SK-N-SH (cell line): ENCODE measurements around the gene TRPM2. TPM values are rescaled to one million over a fixed set of nuclear protein-coding genes. Genes with fewer than 3 reads are reported as not detected.

Source experiments
- CTCF ChIA-PET: fragments of 300-600, 350-600 bp; formaldehyde crosslinking; extraction: SDS; loops from one replicate; lab custom pipeline; 2021; lab: Yijun Ruan, JAX
- POLR2A ChIA-PET: fragments of 350-600 bp; sonication (Branson Sonifier 250); formaldehyde crosslinking; extraction: SDS; loops from one replicate; lab custom pipeline; 2020; ENCODE audit warnings: antibody characterized with exemption, inconsistent platforms; lab: Yijun Ruan, JAX
- DNase-seq: peaks from one replicate; pipeline ENCODE4 v3.0.0; 2012
- H2AFZ ChIP-seq: fragments of 200-600 bp; sonication (generic); 2 replicates; pipeline ENCODE4 v1.8.1; 2016; ENCODE audit warnings: antibody characterized with exemption, mild to moderate bottlenecking, low read depth
- H3F3A ChIP-seq: fragments of 200-600 bp; sonication (generic); replicated peaks from 2 replicates; pipeline ENCODE3; 2016; ENCODE audit warnings: antibody characterized with exemption, mild to moderate bottlenecking; ENCODE audit not compliant: insufficient read depth
- H3K27ac ChIP-seq, 2 experiments: fragments of 200-500 bp in 1 of 2; fragments of 200-600 bp in 1 of 2; sonication (Bioruptor generic) in 1 of 2; sonication (generic), shearing (Covaris generic) in 1 of 2; 2 replicates each; pipeline versions ENCODE4 v1.5.1 to v1.6.1; 2014 to 2016; ENCODE audit warnings: low read depth in 2 of 2, inconsistent platforms in 1 of 2, low read length in 1 of 2, mild to moderate bottlenecking in 1 of 2, mixed read lengths in 1 of 2
- H3K27me3 ChIP-seq: fragments of 200-600 bp; sonication (generic), shearing (Covaris generic); 2 replicates; pipeline ENCODE4 v1.6.1; 2016; ENCODE audit warnings: mixed run types; ENCODE audit not compliant: insufficient read depth
- H3K36me3 ChIP-seq, 2 experiments: fragments of 200-500 bp in 1 of 2; fragments of 200-600 bp in 1 of 2; sonication (Bioruptor generic) in 1 of 2; sonication (generic) in 1 of 2; replicated peaks in 1 of 2; 2 replicates each; pipeline versions ENCODE3 to v1.5.1; 2014 to 2016; ENCODE audit warnings: low read length in 1 of 2, mild to moderate bottlenecking in 1 of 2; ENCODE audit not compliant: insufficient read depth in 2 of 2, control insufficient read depth in 1 of 2
- H3K4me1 ChIP-seq, 2 experiments: fragments of 200-500 bp in 1 of 2; fragments of 200-600 bp in 1 of 2; sonication (Bioruptor generic) in 1 of 2; sonication (generic), shearing (Covaris generic) in 1 of 2; 2 replicates each; pipeline versions ENCODE4 v1.5.1 to v1.6.1; 2014 to 2016; ENCODE audit warnings: low read depth in 1 of 2, low read length in 1 of 2, mixed run types in 1 of 2; ENCODE audit not compliant: insufficient read depth in 2 of 2, control insufficient read depth in 1 of 2
- H3K4me2 ChIP-seq: fragments of 200-600 bp; sonication (generic), shearing (Covaris generic); 2 replicates; pipeline ENCODE4 v1.6.1; 2017; ENCODE audit warnings: mixed run types
- H3K4me3 ChIP-seq, 2 experiments: fragments of 200-500 bp in 1 of 2; fragments of 200-600 bp in 1 of 2; sonication (Bioruptor generic) in 1 of 2; sonication (generic), shearing (Covaris generic) in 1 of 2; 2 replicates each; pipeline versions ENCODE4 v1.5.1 to v1.8.1; 2014 to 2016; ENCODE audit warnings: low read depth in 2 of 2, inconsistent platforms in 1 of 2, low read length in 1 of 2, mild to moderate bottlenecking in 1 of 2, mixed read lengths in 1 of 2, moderate library complexity in 1 of 2
- H3K79me2 ChIP-seq: fragments of 200-600 bp; sonication (generic); 2 replicates; pipeline ENCODE4 v1.8.1; 2017; ENCODE audit warnings: mild to moderate bottlenecking; ENCODE audit not compliant: insufficient read depth
- H3K9ac ChIP-seq: fragments of 200-600 bp; sonication (generic); 2 replicates; pipeline ENCODE4 v1.6.1; 2017; ENCODE audit warnings: mixed run types
- H3K9me2 ChIP-seq: fragments of 200-600 bp; sonication (generic); 2 replicates; pipeline ENCODE4 v1.6.1; 2017; ENCODE audit warnings: mixed run types
- H3K9me3 ChIP-seq: fragments of 200-600 bp; sonication (generic); 2 replicates; pipeline ENCODE4 v1.6.1; 2017; ENCODE audit warnings: mixed run types, mild to moderate bottlenecking, moderate library complexity
- H4K20me1 ChIP-seq: fragments of 200-600 bp; sonication (generic); 2 replicates; pipeline ENCODE4 v1.6.1; 2017; ENCODE audit warnings: mild to moderate bottlenecking, mixed run types; ENCODE audit not compliant: insufficient read depth
- ELF1 ChIP-seq: IDR thresholded peaks from 2 replicates; pipeline ENCODE4 v1.4.0; 2012
- EP300 ChIP-seq, 2 experiments: IDR thresholded peaks; 2 replicates each; pipeline versions ENCODE4 v1.4.0 to v1.6.1; 2012; ENCODE audit warnings: borderline replicate concordance in 1 of 2, low read depth in 1 of 2, low read length in 1 of 2
- EZH2phosphoT487 ChIP-seq: fragments of 200-600 bp; sonication (generic); IDR thresholded peaks from 2 replicates; pipeline ENCODE4 v1.6.1; 2017; ENCODE audit warnings: low read depth, mixed run types, mild to moderate bottlenecking, antibody characterized with exemption, moderate library complexity, borderline replicate concordance
- FOSL2 ChIP-seq: IDR thresholded peaks from 2 replicates; pipeline ENCODE4 v1.4.0; 2012; ENCODE audit warnings: low read depth, mild to moderate bottlenecking, moderate library complexity, borderline replicate concordance
- FOXJ3 ChIP-seq: sonication (generic); formaldehyde crosslinking; IDR thresholded peaks from 2 replicates; pipeline ENCODE4 v1.5.1; 2020; ENCODE audit warnings: mild to moderate bottlenecking, missing genetic modification reagents
- FOXM1 ChIP-seq: IDR thresholded peaks from 2 replicates; pipeline ENCODE4 v1.4.0; 2012; ENCODE audit warnings: low read depth, mild to moderate bottlenecking
- GABPA ChIP-seq: IDR thresholded peaks from 2 replicates; pipeline ENCODE4 v1.4.0; 2012; ENCODE audit warnings: low read depth, mild to moderate bottlenecking
- GATA2 ChIP-seq: sonication (generic); formaldehyde crosslinking; IDR thresholded peaks from 2 replicates; pipeline ENCODE4 v1.5.0; 2020; ENCODE audit warnings: mild to moderate bottlenecking, missing genetic modification reagents
- JUND ChIP-seq: IDR thresholded peaks from 2 replicates; pipeline ENCODE4 v1.4.0; 2012
- MEF2A ChIP-seq: IDR thresholded peaks from 2 replicates; pipeline ENCODE4 v1.4.0; 2012; ENCODE audit warnings: low read depth, borderline replicate concordance
- MXI1 ChIP-seq: IDR thresholded peaks from 2 replicates; pipeline ENCODE4 v1.6.1; 2012; ENCODE audit warnings: mild to moderate bottlenecking, low read depth, low read length, improper control_type of control experiment
- NRF1 ChIP-seq: IDR thresholded peaks from 2 replicates; pipeline ENCODE4 v1.6.1; 2012; ENCODE audit warnings: low read depth, mild to moderate bottlenecking, low read length
- RAD21 ChIP-seq: IDR thresholded peaks from 2 replicates; pipeline ENCODE4 v1.6.1; 2012; ENCODE audit warnings: mild to moderate bottlenecking, low read length
- RCOR1 ChIP-seq: fragments of 150-350 bp; IDR thresholded peaks from 2 replicates; pipeline ENCODE4 v1.6.1; 2017; ENCODE audit warnings: antibody characterized with exemption, low read length
- SMC3 ChIP-seq: IDR thresholded peaks from 2 replicates; pipeline ENCODE4 v1.6.1; 2012; ENCODE audit warnings: low read depth, low read length, improper control_type of control experiment
- TAF1 ChIP-seq: IDR thresholded peaks from 2 replicates; pipeline ENCODE4 v1.6.1; 2012; ENCODE audit warnings: low read depth, mild to moderate bottlenecking, low read length, moderate library complexity, borderline replicate concordance
- YY1 ChIP-seq: IDR thresholded peaks from 2 replicates; pipeline ENCODE4 v1.4.0; 2012; ENCODE audit warnings: low read depth, mild to moderate bottlenecking
- WGBS: methylation state at CpG from one replicate; pipeline ENCODE4 v1.1.6; 2017; ENCODE audit warnings: low lambda C conversion rate; 5-methylcytosine and 5-hydroxymethylcytosine counted together
- polyA plus RNA-seq, 3 experiments: library from polyadenylated mRNA; depleted of rRNA; stranded (reverse); fragments of >200 nt; gene quantifications; 2 replicates each; pipeline ENCODE4 v1.2.3, GENCODE V29; 2012
- TF ChIP-seq, protein P1 (sequence below): IDR thresholded peaks from 2 replicates; pipeline ENCODE4 v1.6.1; 2012; ENCODE audit warnings: mild to moderate bottlenecking, low read depth, low read length, moderate library complexity
- TF ChIP-seq, protein P2 (sequence below): fragments of 200-600 bp; sonication (generic); IDR thresholded peaks from 2 replicates; pipeline ENCODE4 v1.6.1; 2017; ENCODE audit warnings: antibody characterized with exemption, mild to moderate bottlenecking, moderate library complexity
- TF ChIP-seq, protein P3 (sequence below): IDR thresholded peaks from 2 replicates; pipeline ENCODE4 v1.4.0; 2012; ENCODE audit warnings: low read depth

Gene TRPM2
- polyA plus RNA-seq, 1 of the 3 experiments (the other 2 are of a cell fraction): not detected

DNA sequence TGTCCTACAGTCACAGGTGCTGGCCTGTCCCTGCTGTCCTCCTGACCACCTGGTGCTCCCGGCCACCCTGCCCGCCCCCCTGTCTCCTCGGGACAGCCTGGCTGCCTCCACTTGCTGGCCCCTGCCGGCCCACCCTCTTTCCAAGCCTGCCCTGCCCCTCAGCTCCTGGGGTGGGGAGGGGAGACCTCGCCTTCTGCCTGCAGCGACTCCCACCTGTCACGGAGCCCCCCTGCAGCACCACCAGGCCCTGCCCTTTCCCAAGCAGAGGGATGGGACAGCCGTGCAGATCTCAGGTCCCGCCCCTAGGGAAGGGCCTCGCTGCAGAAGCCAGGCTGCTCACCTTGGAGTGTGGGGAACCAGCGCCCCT, 109.4 kb downstream of the TRPM2 start:
- Histone ChIP-seq H3K9ac (no peak overlapping the region), H3K4me3 (no peak overlapping the region), H3F3A (no peaks in the 10 kb centered on the region), H3K79me2 (no peaks in the 10 kb centered on the region), H3K4me2 (no peak overlapping the region), H4K20me1 (no peaks in the 10 kb centered on the region), H3K4me1 (no peaks in the 10 kb centered on the region), H3K27me3 (no peaks in the 10 kb centered on the region), H3K27ac (no peak overlapping the region), H3K36me3 (no peaks in the 10 kb centered on the region), H3K9me2 (no peaks in the 10 kb centered on the region), H3K9me3 (no peaks in the 10 kb centered on the region), H2AFZ (no peak overlapping the region)
- POLR2A ChIA-PET: no interaction called here
- CTCF ChIA-PET: interaction anchor here (1.7 to 2.1 kb wide), 4 partner anchors 17 to 165 kb away, joined by 4 to 8 read pairs (median 6); no protein-coding TSS in a partner anchor
- TF ChIP-seq GABPA (no peak), YY1 (no peak), EZH2phosphoT487 (no peak), MXI1 (no peak)
- 53% methylated on average over 4 of the region's 11 CpGs for WGBS
- no peak for DNase-seq

DNA sequence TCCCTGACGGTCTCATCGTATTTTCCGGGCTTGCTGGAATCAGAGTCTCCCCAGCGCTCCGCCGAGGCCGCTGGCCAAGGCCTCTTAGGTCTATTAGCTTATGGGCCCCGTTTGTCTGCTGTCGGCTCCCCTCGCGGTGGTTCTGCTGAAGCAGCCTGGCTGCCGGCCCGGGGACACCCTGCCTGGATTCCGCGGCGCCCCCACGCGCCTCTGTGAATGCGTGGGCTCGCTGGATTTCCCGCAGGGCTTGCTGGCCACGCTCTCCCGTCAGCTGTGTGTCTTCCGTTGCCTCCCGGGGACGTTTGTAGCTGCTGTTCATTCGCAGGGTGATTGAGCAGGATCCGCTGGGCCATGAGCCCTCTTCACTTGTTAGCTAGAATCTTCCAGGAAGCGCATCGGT, 110.3 kb downstream of the TRPM2 start:
- TF ChIP-seq FOXJ3 (CRISPR knock-in tag): no peak
- no peak for TF ChIP-seq ELF1
- no peak for TF ChIP-seq GATA2 (CRISPR knock-in tag)
- TF ChIP-seq, protein P1, sequence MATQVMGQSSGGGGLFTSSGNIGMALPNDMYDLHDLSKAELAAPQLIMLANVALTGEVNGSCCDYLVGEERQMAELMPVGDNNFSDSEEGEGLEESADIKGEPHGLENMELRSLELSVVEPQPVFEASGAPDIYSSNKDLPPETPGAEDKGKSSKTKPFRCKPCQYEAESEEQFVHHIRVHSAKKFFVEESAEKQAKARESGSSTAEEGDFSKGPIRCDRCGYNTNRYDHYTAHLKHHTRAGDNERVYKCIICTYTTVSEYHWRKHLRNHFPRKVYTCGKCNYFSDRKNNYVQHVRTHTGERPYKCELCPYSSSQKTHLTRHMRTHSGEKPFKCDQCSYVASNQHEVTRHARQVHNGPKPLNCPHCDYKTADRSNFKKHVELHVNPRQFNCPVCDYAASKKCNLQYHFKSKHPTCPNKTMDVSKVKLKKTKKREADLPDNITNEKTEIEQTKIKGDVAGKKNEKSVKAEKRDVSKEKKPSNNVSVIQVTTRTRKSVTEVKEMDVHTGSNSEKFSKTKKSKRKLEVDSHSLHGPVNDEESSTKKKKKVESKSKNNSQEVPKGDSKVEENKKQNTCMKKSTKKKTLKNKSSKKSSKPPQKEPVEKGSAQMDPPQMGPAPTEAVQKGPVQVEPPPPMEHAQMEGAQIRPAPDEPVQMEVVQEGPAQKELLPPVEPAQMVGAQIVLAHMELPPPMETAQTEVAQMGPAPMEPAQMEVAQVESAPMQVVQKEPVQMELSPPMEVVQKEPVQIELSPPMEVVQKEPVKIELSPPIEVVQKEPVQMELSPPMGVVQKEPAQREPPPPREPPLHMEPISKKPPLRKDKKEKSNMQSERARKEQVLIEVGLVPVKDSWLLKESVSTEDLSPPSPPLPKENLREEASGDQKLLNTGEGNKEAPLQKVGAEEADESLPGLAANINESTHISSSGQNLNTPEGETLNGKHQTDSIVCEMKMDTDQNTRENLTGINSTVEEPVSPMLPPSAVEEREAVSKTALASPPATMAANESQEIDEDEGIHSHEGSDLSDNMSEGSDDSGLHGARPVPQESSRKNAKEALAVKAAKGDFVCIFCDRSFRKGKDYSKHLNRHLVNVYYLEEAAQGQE: no peak
- no peak for TF ChIP-seq SMC3
- TF ChIP-seq, all 33 proteins: peak for 0
- H4K20me1 ChIP-seq: no peaks in the 10 kb centered on the region
- H3K4me1 ChIP-seq: no peaks in the 10 kb centered on the region
- H3F3A ChIP-seq: no peaks in the 10 kb centered on the region
- peak; percentile 20 for DNase-seq
- ChIA-PET CTCF (no interaction called here), POLR2A (no interaction called here)
- no peaks in the 10 kb centered on the region for H3K79me2 ChIP-seq
- H3K27me3 ChIP-seq: no peaks in the 10 kb centered on the region
- H3K9me2 ChIP-seq: no peaks in the 10 kb centered on the region
- H3K9ac ChIP-seq: no peak overlapping the region
- no peak overlapping the region for H3K27ac ChIP-seq
- no peaks in the 10 kb centered on the region for H3K9me3 ChIP-seq
- no peaks in the 10 kb centered on the region for H3K36me3 ChIP-seq
- no peak overlapping the region for H3K4me2 ChIP-seq
- no peak overlapping the region for H3K4me3 ChIP-seq
- WGBS: 71% methylated on average over 24 of the region's 30 CpGs
- H2AFZ ChIP-seq: no peak overlapping the region

DNA sequence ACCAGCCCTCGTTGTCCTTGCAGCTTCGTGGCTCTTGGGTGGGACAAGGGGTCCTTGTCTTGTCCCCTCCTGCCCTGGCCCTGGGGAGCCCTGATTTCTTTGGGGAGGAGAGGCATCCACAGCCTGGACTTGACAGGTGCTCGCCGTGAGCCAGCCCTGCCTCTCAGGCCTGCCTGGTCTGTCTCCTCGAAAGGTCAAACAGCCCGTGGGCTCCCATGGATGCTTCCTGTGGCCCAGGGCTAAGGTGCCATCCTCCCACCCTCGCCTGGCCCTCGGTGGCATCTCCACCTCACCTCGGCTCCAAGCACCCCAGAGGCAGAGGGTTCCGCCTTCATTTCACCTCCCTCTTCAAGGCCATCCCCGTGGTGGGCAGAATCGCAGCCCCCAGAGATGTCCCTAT, 110.9 kb downstream of the TRPM2 start:
- no peak for DNase-seq
- H3K36me3 ChIP-seq: no peaks in the 10 kb centered on the region
- H3K79me2 ChIP-seq: no peaks in the 10 kb centered on the region
- no peak overlapping the region for H3K27ac ChIP-seq
- ChIA-PET POLR2A (no interaction called here), CTCF (no interaction called here)
- no peaks in the 10 kb centered on the region for H3K9me2 ChIP-seq
- no peaks in the 10 kb centered on the region for H3K4me1 ChIP-seq
- H3K9ac ChIP-seq: no peak overlapping the region
- no peaks in the 10 kb centered on the region for H4K20me1 ChIP-seq
- H2AFZ ChIP-seq: no peak overlapping the region
- no peaks in the 10 kb centered on the region for H3K27me3 ChIP-seq
- 47% methylated on average over 10 of the region's 12 CpGs for WGBS
- no peaks in the 10 kb centered on the region for H3F3A ChIP-seq
- H3K4me3 ChIP-seq: no peak overlapping the region
- no peaks in the 10 kb centered on the region for H3K9me3 ChIP-seq
- no peak overlapping the region for H3K4me2 ChIP-seq
- TF ChIP-seq TAF1 (no peak), FOXM1 (no peak), NRF1 (no peak), JUND (no peak), FOSL2 (no peak), MXI1 (no peak), MEF2A (no peak), RAD21 (no peak), SMC3 (no peak), ELF1 (no peak), RCOR1 (no peak), EP300 (IDR thresholded peaks at IDR 0.05; ENCODE audit: borderline replicate concordance in 1 of 2, low read depth in 1 of 2, low read length in 1 of 2) (no peak)
- TF ChIP-seq, protein P2, sequence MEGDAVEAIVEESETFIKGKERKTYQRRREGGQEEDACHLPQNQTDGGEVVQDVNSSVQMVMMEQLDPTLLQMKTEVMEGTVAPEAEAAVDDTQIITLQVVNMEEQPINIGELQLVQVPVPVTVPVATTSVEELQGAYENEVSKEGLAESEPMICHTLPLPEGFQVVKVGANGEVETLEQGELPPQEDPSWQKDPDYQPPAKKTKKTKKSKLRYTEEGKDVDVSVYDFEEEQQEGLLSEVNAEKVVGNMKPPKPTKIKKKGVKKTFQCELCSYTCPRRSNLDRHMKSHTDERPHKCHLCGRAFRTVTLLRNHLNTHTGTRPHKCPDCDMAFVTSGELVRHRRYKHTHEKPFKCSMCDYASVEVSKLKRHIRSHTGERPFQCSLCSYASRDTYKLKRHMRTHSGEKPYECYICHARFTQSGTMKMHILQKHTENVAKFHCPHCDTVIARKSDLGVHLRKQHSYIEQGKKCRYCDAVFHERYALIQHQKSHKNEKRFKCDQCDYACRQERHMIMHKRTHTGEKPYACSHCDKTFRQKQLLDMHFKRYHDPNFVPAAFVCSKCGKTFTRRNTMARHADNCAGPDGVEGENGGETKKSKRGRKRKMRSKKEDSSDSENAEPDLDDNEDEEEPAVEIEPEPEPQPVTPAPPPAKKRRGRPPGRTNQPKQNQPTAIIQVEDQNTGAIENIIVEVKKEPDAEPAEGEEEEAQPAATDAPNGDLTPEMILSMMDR: no peak
- TF ChIP-seq, protein P3, sequence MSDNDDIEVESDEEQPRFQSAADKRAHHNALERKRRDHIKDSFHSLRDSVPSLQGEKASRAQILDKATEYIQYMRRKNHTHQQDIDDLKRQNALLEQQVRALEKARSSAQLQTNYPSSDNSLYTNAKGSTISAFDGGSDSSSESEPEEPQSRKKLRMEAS: no peak
